ENCODE measurements around the gene NEGR1.
"Not testable (repeated sequence)": the region's sequence is repeated elsewhere in the genome, so short reads cannot be mapped to it uniquely, and the experiment has no call there.

Gene NEGR1

DNA sequence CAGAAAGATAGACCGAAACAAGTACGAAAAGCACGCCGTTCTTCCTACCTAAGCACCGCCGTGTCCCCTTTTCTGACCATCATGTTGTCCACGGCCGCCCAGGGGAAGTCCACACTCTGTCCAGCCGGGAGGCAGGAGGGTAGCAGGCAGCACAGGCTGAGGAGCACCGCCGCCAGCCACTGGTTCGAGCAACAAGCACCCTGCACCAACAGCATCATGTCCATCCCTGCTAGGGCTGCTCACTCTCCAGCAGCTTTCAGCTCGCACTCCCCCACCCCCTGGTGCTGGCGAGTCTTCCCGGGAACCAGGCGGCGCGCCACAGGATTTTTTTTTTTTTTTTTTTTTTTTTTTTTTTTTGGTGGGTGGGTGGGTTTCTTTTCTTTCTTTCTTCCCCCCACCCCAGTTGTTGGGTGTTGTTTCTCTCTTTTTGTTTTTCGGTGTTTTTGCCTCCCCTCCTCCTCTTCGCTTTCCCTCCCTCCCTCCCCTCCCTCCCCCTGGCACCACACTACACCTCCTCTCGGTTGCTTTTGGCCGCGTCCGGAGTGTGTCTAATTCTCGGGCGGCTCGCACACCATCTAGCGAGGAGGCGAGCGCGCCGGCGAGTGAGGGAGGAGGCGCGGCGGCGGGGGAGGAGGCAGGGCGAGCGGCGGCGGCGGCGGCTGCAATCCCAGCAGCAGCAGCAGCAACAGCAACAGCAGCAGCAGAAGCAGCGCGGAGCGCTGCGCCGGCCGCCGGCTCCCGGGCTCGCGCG is at the start of gene NEGR1:
Gene NEGR1, minus strand, starts transcription at position 269 of the 751 bp plus-strand sequence.
- peak; percentile 64 to 70 for DNase-seq

DNA sequence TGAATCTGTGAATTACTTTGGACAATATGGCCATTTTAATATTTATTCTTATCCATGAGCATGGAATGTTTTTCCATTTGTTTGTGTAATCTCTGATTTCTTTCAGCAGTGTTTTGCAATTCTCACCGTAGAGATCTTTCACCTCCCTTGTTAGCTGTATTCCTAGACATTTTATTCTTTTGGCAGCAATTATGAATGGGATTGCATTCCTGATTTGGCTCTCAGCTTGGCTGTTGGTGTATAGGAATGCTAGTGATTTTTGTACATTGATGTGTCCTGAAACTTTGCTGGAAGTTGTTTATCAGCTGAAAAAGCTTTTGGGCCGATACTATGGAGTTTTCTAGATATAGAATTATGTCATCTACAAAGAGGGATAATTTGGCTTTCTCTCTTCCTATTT is 44.2 kb upstream of the NEGR1 start:
- no peak for DNase-seq

DNA sequence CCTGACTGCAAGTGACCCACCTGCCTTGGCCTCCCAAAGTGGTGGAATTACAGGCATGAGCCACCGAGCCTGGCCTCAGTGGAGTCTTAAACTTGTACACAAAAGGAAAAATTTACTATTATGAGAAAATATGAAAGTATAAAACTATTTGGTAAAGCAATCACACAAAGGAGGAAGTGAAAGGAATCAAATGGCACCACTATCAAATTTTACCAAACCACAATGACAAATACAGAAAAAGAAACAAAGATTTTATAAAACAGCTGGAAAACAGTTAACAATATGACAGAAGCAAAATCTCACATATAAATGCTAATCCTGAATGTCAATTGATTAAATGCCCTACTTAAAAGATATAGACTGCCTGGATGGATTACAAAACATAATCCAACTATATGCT is 42.1 kb upstream of the NEGR1 start:
- DNase-seq, result no peak

DNA sequence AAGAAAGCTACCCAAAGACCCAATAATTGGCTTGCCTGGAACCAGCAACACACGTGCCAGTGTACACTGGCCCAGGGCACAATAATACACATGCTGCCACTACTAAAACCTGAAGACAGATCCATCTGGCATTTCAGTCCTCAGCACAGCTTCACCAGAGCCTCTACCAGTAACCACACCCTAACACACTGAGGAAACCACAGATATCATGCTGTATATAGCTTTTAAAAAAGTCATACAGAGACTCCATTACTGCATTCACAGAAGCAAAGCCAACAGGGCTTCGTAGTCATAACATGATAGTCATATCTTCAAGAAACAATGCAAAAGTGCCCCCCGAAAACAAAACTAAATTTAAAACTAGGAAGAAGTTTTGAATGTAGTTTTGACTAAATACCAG is 40.6 kb upstream of the NEGR1 start:
- no peak for DNase-seq

DNA sequence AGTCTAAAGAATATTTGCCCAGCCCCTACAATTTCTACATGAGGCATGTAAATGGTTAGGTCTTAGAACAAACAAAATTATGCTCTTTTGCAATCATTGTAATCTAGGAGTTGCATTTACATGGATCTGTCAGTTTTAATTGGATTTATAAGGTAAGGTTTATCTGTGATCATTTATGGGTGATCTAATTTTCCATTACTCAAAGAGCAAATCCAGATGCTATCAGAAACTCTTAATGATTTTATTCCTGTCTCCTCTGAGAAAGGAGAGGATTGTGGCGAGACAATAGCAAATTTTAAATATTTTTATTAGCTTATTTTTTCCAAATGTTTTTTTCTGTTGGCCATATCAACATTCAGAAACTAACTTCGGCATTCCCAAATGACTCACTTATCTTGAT is 14.2 kb upstream of the NEGR1 start:
- DNase-seq, result no peak

DNA sequence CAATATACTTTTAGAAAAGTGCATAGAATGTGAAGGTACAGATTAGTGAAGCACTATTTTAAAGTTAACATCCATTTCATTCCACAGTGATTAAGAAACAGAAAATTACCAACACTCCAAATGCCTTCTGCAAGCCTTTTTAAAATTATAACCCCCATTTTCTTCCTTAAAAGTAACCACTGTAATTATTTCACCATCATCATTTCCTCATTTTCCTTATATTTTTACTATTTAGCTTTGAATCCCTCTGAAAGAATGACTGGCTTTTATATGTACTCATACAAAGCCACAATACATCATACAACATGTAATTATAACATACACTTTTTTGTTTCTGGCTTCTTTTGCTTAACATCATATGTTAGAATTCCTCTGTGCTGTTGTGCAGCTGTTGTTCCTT is 6.5 kb upstream of the NEGR1 start:
- DNase-seq, result no peak

DNA sequence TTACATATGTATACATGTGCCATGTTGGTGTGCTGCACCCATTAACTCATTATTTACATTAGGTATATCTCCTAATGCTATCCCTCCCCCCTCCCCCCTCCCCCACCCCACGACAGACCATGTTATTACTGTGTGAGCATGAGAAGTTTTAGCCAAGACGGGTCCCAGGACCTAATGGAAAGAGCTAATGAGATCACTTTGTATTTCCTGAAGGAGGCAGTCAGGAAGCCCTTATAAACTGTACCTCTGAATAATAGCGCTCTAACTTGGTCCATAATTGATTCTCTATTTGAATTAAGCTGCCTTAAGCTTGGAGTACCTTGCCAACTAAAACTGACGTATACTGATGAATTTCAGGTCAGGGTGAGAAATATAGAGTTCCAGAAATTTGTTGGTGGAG is 4.1 kb upstream of the NEGR1 start:
- DNase-seq, result no peak

DNA sequence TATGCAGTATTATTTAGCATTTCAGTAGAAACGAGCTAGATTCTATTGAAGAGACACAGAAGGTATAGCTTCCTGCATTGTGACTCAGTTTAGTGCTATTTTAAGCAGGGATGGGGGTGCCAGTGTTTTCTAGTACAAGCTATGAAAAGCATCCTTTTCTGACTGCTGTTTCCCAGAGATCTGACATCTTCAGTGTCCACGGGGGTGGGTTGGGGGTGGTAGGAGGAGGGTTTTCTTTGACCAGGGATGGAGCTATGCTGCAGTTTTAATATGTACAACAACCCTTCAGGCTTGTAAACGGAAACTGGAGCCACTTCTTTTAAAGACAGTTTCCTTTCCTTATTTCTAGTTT is 2.7 kb upstream of the NEGR1 start:
- no peak for DNase-seq

DNA sequence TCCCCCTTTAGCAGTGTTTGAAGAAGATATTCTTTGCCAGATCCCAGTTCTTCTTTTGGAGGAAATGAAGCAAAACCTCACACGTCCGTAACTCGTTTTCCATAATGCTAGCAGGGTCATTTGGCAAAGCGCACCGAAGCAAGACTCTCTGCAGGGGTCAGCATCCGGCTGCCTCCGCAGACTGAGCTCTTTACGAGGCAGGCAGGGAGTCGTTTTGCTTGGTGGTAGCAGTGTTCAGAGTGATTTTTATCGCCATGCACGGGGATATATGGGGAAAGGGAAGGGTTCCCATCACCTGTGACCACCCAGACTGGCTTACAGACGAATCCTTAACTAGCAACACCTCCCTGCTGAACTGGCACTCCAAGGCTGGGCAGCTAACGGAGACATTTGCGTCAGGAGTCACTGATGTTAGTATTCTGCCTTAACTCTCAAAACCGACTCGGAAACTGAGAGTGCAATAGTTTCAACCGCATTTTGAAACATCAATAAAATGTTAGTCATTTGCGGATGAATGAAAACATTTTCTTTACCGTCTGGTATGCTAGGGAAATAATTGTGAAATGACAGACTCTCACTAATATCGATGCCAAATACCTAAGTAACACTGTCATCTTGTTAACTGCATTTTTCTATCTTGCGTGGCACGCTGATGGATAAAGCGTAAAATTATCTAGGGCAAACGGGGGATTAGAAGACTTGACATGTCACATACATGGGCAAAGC is 2.2 kb upstream of the NEGR1 start:
- no peak for DNase-seq

DNA sequence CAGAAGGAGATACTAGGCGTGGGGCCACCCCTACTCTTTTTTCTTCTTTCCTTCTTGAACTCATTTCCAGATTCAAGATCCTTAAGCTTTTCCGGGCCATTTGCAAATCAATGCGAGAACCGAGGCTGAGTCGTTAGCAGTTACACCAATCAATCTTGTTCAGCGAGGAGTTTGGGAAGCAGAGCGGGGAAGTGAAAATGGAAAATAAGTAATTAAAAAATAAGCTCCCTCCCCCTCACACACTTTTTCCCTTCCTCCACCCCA is 1.7 kb upstream of the NEGR1 start:
- no peak for DNase-seq

DNA sequence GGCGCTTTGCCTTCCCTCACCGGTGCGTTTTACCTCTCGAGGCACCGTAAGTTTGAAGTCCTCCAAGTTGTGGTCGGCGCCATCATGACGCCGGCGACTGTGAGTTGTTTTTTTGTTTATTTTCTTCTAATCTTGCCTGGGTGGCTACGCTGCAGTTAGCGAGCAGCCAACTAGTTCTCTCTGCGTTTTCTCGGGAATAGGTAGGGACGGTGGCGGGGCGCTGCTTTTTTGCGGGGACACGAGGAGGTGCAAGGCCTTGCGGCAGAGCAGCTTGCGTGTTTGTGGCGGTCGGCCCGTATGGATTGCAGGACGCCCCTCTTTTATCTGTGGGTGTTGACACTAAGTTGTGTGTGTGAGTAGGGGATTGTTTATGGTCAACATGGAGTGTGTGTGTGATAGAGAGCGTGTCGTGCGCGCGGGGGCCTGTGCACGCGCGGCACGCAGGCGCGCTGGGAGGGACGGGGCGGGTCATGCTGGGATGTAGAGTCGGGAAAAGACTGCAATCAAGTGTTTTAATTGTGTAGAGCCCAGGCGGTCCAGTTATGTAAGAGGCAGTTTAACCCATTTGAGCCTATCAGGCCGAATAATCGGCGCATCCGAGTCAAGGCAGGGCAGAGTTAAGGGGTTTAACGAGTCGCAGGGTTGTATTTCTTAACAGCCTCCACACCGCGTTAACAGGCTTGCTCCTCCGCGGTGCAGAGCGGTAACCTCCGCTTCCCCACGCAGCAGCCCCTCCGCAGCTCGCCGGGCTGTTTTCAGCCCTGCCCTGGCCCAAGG is 1.2 kb upstream of the NEGR1 start:
- DNase-seq, result peak in 1 of 2 donors; percentile 19

DNA sequence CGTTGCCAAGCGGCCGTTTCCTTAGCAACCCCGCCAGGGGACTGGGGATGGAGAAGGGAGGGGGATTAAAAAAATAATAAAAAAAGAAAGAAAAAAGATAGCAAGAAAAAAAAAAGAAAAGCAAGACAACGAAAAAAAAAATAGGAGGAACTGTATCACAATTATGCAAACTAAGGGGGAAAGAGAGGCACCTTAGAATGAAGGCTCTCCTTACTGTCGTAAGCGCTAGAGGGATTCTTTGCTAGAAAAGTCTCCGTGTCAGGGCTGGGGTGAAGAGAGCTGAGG is 625 bp upstream of the NEGR1 start:
- DNase-seq, result no peak

DNA sequence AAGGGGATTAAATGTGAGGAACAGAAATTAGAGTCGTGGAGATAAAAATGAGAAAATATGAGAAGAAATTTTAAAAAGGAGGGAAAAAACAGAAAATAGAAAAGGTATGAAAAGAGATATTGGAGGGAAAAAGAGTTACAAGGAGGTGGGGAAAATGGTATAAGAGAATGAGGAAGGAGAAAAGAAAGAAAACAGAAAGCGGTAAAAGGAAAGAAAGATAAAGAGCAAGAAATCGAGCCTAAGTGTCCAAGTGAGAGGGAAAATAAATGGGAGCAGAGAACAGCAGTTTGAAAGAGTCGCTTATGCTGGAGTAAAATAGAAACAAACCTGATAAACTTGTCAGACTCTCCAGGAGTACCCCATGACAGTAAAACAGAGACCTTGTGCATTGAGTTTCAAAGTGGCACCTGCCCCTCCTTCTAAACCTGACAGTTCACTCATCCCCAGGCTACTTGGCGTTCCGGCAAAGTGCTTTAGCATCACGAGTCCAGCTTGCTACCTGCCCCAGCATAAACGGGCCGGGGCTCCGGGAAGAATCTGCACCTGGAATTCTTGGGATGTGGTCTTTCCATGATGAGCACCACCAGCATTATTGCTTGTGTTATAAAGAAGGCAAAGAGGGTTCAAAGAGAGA is 585 bp downstream of the NEGR1 start:
- no peak for DNase-seq

DNA sequence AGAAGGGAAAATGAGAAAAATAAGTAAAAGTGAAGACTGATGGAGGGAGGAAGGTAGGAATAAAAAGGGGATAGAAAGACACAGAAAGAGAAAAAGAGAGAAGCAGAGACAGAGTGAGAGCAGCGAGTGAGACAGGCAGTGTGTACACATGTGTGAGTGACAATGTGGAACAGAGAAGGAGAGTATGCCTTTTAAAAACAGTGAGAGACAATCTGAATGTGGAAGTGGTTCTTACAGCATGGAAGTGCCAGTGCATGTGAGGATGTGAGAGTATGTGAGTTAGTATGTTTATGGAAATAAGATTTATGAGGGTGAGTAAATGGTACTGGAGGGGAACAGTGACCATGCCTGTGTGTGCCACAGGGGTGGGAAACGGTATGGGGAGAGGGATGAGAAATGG is 1.2 kb downstream of the NEGR1 start:
- DNase-seq, result no peak

DNA sequence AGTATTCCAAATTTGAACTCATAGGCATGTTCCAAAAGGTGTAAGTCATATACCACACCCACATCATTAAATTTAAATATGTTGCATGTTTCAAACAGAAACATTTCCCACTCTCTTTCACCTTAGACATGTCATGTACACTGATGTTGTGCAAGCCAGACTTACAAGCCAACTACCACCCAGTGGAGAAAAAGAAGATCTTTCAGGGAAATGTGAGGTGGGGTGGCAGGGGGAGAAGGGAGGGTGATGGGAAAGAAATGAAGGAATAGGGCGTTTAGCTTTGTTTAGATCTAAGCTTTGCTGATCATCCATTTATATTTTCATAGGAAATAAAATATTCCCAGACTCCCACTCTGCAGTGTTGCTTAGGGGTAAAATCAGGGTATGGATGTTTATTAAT is 1.6 kb downstream of the NEGR1 start:
- DNase-seq, result no peak

DNA sequence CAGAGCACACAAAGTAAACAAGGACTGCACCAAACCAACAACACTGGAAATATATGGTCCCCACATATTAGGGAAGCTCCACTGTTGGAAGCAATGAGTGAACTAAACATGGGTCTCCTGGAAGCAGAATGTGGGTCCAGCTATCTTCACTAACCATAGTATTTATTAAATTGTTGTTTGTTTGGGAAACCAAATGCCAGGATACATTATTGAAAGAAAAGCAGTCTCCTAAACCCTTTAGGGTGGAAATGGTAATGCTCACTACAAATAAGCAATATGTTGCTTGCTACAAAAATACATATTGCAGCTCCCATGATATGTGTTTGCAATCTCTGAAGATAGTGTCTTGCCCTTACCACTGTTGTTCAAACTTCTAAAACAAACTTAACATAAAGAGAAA is 2.2 kb downstream of the NEGR1 start:
- DNase-seq, result no peak

DNA sequence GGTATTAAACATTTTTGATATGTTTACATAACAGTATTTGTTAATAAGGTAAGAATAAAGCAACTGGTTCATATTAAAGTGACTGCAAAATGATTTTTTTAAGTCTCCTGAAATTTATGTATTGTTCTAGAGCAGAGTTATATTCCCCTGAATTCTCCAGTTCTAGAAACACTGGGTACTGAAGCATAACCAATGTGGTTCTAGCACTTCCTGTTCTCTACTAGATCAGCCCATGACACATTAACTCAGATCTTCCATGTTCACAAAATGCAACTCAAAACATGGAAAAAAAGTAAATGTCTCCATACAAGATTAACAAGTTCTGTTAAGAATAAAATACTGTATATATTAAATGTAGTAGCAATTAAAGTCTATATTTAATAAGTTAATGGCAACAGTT is 3.9 kb downstream of the NEGR1 start:
- DNase-seq, result no peak

DNA sequence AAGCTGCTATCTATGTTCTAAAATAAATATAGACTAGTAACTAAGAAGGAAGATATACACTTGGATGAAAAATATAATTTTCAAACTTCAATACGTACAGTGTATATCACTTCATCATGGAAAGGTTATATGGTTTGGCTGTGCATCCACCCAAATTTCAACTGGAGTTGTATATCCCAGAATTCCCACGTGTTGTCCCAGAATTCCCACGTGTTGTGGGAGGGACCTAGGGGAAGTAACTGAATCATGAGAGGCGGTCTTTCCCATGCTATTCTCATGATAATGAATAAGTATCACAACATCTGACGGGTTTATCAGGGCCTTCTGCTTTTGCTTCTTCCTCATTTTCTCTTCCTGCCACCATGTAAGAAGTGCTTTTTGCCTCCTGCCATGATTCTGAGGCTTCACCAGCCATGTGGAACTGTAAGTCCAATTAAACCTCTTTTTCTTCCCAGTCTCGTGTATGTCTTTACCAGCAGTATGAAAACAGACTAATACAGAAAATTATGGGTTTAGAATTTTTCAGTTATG is 10.7 kb downstream of the NEGR1 start:
- no peak for DNase-seq

DNA sequence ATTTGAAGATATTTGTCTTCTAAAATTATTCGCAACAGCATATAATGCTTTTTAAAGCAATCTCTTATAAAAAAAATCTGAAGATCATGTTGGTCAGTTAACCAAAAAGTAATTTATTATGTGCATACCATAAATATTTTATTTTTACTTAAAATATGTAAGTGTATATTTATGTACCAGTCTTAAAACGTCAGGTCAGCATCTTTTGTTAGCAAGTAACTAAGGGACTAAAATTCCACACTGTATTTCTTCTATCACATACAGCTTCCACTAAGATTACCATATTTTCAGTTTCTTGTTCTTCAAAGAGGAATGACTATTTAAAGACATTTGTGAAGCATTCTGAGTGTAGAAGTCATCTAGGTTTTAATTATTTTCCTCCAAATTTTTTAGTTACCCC is 19.6 kb downstream of the NEGR1 start:
- DNase-seq, result no peak

DNA sequence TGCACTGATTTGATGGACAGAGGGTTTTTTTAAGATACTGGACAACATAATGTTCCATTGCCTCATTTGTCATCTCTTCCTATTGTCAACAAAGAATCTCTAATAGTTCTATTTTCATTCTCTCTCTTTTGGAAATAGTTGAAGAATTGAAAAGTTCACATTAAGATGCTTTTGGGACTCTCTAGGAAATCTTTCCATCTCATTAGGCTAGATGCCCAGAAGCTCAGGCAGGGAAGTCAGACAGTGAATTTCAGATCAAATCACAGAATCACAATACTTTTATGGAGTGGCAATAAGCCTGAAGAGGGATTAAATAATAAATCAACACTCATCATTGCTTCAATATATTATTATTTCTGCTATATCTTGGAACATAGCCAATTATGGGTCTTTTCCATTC is 29.2 kb downstream of the NEGR1 start:
- DNase-seq, result no peak

DNA sequence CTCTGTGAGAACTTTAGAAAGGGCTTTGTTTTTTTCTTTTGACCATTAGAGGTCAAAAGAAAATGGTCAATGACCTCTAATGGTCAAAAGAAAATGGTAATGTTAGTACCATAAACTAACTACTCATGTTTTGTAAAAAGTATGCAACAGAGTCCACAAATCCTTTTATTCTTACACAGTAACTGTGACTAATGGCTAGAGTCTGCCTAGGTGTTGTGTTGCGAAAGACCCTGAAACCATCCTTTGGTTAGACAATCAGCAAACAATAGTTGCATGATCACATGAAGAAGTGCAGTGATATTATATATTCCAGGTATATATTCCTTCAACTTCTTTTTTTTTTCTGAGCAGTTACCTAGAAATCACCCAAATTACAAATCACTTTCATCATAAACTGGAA is 40.9 kb downstream of the NEGR1 start:
- no peak for DNase-seq

DNA sequence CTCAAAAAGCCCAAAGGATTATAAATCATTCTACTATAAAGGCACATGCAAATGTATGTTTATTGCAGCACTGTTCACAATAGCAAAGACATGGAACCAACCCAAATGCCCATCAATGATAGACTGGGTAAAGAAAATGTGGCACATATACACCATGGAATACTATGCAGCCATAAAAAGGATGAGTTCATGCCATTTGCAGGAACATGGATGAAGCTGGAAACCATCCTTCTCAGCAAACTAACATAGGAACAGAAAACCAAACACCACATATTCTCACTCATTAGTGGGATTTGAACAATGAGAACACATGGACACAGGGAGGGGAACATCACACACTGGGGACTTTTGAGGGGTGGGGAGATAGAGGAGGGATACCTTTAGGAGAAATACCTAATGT is 46.4 kb downstream of the NEGR1 start:
- not testable (repeated sequence) for DNase-seq

DNA sequence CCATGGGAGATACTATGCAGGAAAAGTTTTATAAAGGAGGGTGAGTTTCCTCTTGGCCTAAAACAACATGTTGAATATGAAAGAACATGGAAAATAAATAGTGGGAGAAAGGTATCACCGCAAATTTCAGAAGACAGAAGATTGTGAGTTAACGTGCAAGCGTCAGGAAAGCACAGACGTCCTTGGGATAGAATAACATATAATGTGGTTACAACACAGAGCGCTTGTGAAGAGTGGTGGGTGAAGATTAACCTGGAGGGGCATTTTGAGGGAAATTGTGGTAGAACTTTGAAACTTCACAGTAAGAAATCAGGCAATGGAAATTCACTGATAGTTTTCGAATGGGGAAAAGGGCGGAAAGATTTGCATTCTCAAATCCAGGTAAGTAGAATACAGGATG is 47.3 kb downstream of the NEGR1 start:
- no peak for DNase-seq

DNA sequence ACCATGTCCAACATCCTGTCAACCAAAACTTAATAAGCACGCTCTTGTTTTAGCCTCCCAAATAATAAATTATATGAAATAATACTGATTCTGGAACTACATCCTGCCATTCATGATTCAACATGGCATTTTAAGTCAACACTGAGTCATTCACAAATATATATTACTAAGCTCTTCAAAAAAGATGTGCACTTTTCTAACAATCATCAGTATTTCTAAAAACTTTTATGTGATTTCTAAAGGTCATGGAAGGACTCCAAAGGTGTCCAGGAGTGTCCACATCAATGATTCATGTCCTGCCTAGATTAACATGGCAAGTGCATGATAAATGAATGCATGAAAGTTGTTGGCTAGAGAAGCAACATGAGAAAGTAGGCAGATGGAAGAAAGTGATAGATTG is 51.6 kb downstream of the NEGR1 start:
- no peak for DNase-seq
